SK-N-SH (cell line): ENCODE measurements around the gene MGA. TPM values are rescaled to one million over a fixed set of nuclear protein-coding genes. Genes with fewer than 3 reads are reported as not detected.

Source experiments
- CTCF ChIA-PET: fragments of 300-600, 350-600 bp; formaldehyde crosslinking; extraction: SDS; loops from one replicate; lab custom pipeline; 2021; lab: Yijun Ruan, JAX
- POLR2A ChIA-PET: fragments of 350-600 bp; sonication (Branson Sonifier 250); formaldehyde crosslinking; extraction: SDS; loops from one replicate; lab custom pipeline; 2020; ENCODE audit warnings: antibody characterized with exemption, inconsistent platforms; lab: Yijun Ruan, JAX
- DNase-seq: peaks from one replicate; pipeline ENCODE4 v3.0.0; 2012
- H2AFZ ChIP-seq: fragments of 200-600 bp; sonication (generic); 2 replicates; pipeline ENCODE4 v1.8.1; 2016; ENCODE audit warnings: antibody characterized with exemption, mild to moderate bottlenecking, low read depth
- H3F3A ChIP-seq: fragments of 200-600 bp; sonication (generic); replicated peaks from 2 replicates; pipeline ENCODE3; 2016; ENCODE audit warnings: antibody characterized with exemption, mild to moderate bottlenecking; ENCODE audit not compliant: insufficient read depth
- H3K27ac ChIP-seq, 2 experiments: fragments of 200-500 bp in 1 of 2; fragments of 200-600 bp in 1 of 2; sonication (Bioruptor generic) in 1 of 2; sonication (generic), shearing (Covaris generic) in 1 of 2; 2 replicates each; pipeline versions ENCODE4 v1.5.1 to v1.6.1; 2014 to 2016; ENCODE audit warnings: low read depth in 2 of 2, inconsistent platforms in 1 of 2, low read length in 1 of 2, mild to moderate bottlenecking in 1 of 2, mixed read lengths in 1 of 2
- H3K27me3 ChIP-seq: fragments of 200-600 bp; sonication (generic), shearing (Covaris generic); 2 replicates; pipeline ENCODE4 v1.6.1; 2016; ENCODE audit warnings: mixed run types; ENCODE audit not compliant: insufficient read depth
- H3K36me3 ChIP-seq, 2 experiments: fragments of 200-500 bp in 1 of 2; fragments of 200-600 bp in 1 of 2; sonication (Bioruptor generic) in 1 of 2; sonication (generic) in 1 of 2; replicated peaks in 1 of 2; 2 replicates each; pipeline versions ENCODE3 to v1.5.1; 2014 to 2016; ENCODE audit warnings: low read length in 1 of 2, mild to moderate bottlenecking in 1 of 2; ENCODE audit not compliant: insufficient read depth in 2 of 2, control insufficient read depth in 1 of 2
- H3K4me1 ChIP-seq, 2 experiments: fragments of 200-500 bp in 1 of 2; fragments of 200-600 bp in 1 of 2; sonication (Bioruptor generic) in 1 of 2; sonication (generic), shearing (Covaris generic) in 1 of 2; 2 replicates each; pipeline versions ENCODE4 v1.5.1 to v1.6.1; 2014 to 2016; ENCODE audit warnings: low read depth in 1 of 2, low read length in 1 of 2, mixed run types in 1 of 2; ENCODE audit not compliant: insufficient read depth in 2 of 2, control insufficient read depth in 1 of 2
- H3K4me2 ChIP-seq: fragments of 200-600 bp; sonication (generic), shearing (Covaris generic); 2 replicates; pipeline ENCODE4 v1.6.1; 2017; ENCODE audit warnings: mixed run types
- H3K4me3 ChIP-seq, 2 experiments: fragments of 200-500 bp in 1 of 2; fragments of 200-600 bp in 1 of 2; sonication (Bioruptor generic) in 1 of 2; sonication (generic), shearing (Covaris generic) in 1 of 2; 2 replicates each; pipeline versions ENCODE4 v1.5.1 to v1.8.1; 2014 to 2016; ENCODE audit warnings: low read depth in 2 of 2, inconsistent platforms in 1 of 2, low read length in 1 of 2, mild to moderate bottlenecking in 1 of 2, mixed read lengths in 1 of 2, moderate library complexity in 1 of 2
- H3K79me2 ChIP-seq: fragments of 200-600 bp; sonication (generic); 2 replicates; pipeline ENCODE4 v1.8.1; 2017; ENCODE audit warnings: mild to moderate bottlenecking; ENCODE audit not compliant: insufficient read depth
- H3K9ac ChIP-seq: fragments of 200-600 bp; sonication (generic); 2 replicates; pipeline ENCODE4 v1.6.1; 2017; ENCODE audit warnings: mixed run types
- H3K9me2 ChIP-seq: fragments of 200-600 bp; sonication (generic); 2 replicates; pipeline ENCODE4 v1.6.1; 2017; ENCODE audit warnings: mixed run types
- H3K9me3 ChIP-seq: fragments of 200-600 bp; sonication (generic); 2 replicates; pipeline ENCODE4 v1.6.1; 2017; ENCODE audit warnings: mixed run types, mild to moderate bottlenecking, moderate library complexity
- H4K20me1 ChIP-seq: fragments of 200-600 bp; sonication (generic); 2 replicates; pipeline ENCODE4 v1.6.1; 2017; ENCODE audit warnings: mild to moderate bottlenecking, mixed run types; ENCODE audit not compliant: insufficient read depth
- FOSL2 ChIP-seq: IDR thresholded peaks from 2 replicates; pipeline ENCODE4 v1.4.0; 2012; ENCODE audit warnings: low read depth, mild to moderate bottlenecking, moderate library complexity, borderline replicate concordance
- FOXJ3 ChIP-seq: sonication (generic); formaldehyde crosslinking; IDR thresholded peaks from 2 replicates; pipeline ENCODE4 v1.5.1; 2020; ENCODE audit warnings: mild to moderate bottlenecking, missing genetic modification reagents
- FOXM1 ChIP-seq: IDR thresholded peaks from 2 replicates; pipeline ENCODE4 v1.4.0; 2012; ENCODE audit warnings: low read depth, mild to moderate bottlenecking
- GABPA ChIP-seq: IDR thresholded peaks from 2 replicates; pipeline ENCODE4 v1.4.0; 2012; ENCODE audit warnings: low read depth, mild to moderate bottlenecking
- GATA2 ChIP-seq: sonication (generic); formaldehyde crosslinking; IDR thresholded peaks from 2 replicates; pipeline ENCODE4 v1.5.0; 2020; ENCODE audit warnings: mild to moderate bottlenecking, missing genetic modification reagents
- JUND ChIP-seq: IDR thresholded peaks from 2 replicates; pipeline ENCODE4 v1.4.0; 2012
- NFIC ChIP-seq: IDR thresholded peaks from 2 replicates; pipeline ENCODE4 v1.4.0; 2012; ENCODE audit warnings: borderline replicate concordance
- RAD21 ChIP-seq: IDR thresholded peaks from 2 replicates; pipeline ENCODE4 v1.6.1; 2012; ENCODE audit warnings: mild to moderate bottlenecking, low read length
- RCOR1 ChIP-seq: fragments of 150-350 bp; IDR thresholded peaks from 2 replicates; pipeline ENCODE4 v1.6.1; 2017; ENCODE audit warnings: antibody characterized with exemption, low read length
- RFX5 ChIP-seq: IDR thresholded peaks from 2 replicates; pipeline ENCODE4 v1.6.1; 2012; ENCODE audit warnings: mild to moderate bottlenecking, improper control_type of control experiment, low read length
- SMC3 ChIP-seq: IDR thresholded peaks from 2 replicates; pipeline ENCODE4 v1.6.1; 2012; ENCODE audit warnings: low read depth, low read length, improper control_type of control experiment
- TAF1 ChIP-seq: IDR thresholded peaks from 2 replicates; pipeline ENCODE4 v1.6.1; 2012; ENCODE audit warnings: low read depth, mild to moderate bottlenecking, low read length, moderate library complexity, borderline replicate concordance
- WGBS: methylation state at CpG from one replicate; pipeline ENCODE4 v1.1.6; 2017; ENCODE audit warnings: low lambda C conversion rate; 5-methylcytosine and 5-hydroxymethylcytosine counted together
- polyA plus RNA-seq, 3 experiments: library from polyadenylated mRNA; depleted of rRNA; stranded (reverse); fragments of >200 nt; gene quantifications; 2 replicates each; pipeline ENCODE4 v1.2.3, GENCODE V29; 2012
- TF ChIP-seq, protein P1 (sequence below): IDR thresholded peaks from 2 replicates; pipeline ENCODE4 v1.6.1; 2012; ENCODE audit warnings: mild to moderate bottlenecking, low read depth, low read length, moderate library complexity

The MGA gene
- polyA plus RNA-seq, 1 of the 3 experiments (the other 2 are of a cell fraction), result 2.3 TPM

DNA sequence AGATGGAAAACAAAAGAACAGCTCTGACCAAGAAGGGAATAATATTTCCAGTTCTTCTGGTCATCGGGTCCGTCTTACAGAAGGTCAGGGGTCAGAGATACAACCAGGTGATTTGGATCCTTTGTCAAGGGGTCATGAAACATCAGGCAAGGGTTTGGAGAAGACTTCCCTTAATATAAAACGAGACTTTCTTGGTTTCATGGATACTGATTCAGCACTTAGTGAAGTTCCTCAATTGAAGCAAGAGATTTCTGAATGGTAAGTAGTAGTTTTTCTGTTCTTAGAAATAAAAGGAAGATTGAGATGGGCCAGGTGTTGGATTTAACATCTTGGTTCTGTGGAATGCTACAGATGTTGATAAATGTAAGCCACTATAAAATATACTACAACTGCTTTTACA, 9.5 kb downstream of the MGA start:
- Histone ChIP-seq H2AFZ (no peak overlapping the region), H3K27ac (no peak overlapping the region), H3K4me1 (peaks cover 0 to 23% of the 10 kb centered on the region in 2 experiments; a peak in 3 of 4 replicates), H3K79me2 (peaks cover 100% of the 10 kb centered on the region), H4K20me1 (peaks cover 47% of the 10 kb centered on the region), H3K4me2 (no peak overlapping the region), H3K9me2 (no peaks in the 10 kb centered on the region), H3K36me3 (peaks cover 9 to 22% of the 10 kb centered on the region in 2 experiments), H3F3A (peaks cover 23% of the 10 kb centered on the region), H3K27me3 (no peaks in the 10 kb centered on the region), H3K9ac (no peak overlapping the region), H3K4me3 (no peak overlapping the region), H3K9me3 (no peaks in the 10 kb centered on the region)
- 96% methylated on average over 3 of the region's 3 CpGs for WGBS
- ChIA-PET POLR2A (no interaction called here), CTCF (no interaction called here)
- no peak for DNase-seq
- TF ChIP-seq GATA2, result no peak

DNA sequence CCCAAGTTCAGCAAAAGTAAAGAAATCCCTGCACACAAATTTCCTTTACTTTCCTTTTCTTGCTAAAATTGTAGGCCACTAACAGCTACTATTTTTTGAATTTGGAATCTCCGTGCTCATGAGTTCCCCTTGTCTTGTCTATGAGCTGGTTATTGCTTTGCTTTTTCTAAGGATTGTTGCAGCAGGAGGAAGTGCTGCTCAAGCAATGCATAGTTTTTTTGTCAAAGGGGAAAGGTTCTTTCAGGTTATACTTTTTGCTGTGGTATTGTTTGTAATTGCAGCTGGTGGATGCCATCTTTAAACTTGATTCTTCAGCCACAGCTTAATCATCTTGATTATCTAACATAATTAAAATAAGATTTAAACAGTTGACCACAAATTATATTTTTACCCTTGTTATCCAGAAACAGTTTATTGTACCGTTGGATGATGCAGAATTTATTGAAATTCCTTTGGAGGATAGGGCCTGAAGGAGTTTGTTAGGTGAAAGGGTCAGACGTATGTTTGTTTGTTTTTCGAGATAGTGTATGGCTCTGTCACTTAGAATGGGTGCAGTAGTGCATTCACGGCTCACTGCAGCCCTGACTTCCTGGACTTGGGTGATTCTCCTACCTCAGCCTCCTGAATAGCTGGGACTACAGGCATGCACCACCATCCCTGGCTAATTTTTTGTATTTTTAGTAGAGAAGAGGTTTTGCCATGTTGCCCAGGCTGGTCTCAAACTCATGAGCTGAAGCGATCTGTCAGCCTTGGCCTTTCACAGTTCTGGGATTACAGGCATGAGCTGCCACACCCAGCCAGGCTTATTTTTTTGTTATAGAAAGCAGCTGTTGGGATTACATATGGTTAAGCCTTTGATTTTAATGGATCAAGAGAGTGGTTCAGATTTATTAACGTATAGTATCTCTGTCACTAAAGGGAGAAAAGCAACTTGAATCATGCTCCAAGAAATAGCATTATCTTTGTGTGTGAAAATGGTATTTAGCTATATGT, 11.7 kb downstream of the MGA start:
- 83% methylated on average over 7 of the region's 7 CpGs for WGBS

More for the DNA sequence above, 11.7 kb downstream of the MGA start:
- no peak overlapping the region for H3K27ac ChIP-seq
- peaks cover 3% of the 10 kb centered on the region for H3F3A ChIP-seq
- peaks cover 9 to 26% of the 10 kb centered on the region in 2 experiments for H3K36me3 ChIP-seq
- no peak overlapping the region for H2AFZ ChIP-seq
- no peak overlapping the region for H3K9ac ChIP-seq
- no peak overlapping the region for H3K4me2 ChIP-seq
- H3K9me2 ChIP-seq, result no peaks in the 10 kb centered on the region
- peaks cover 40% of the 10 kb centered on the region for H4K20me1 ChIP-seq
- H3K4me1 ChIP-seq, result peaks cover 0 to 11% of the 10 kb centered on the region in 2 experiments; a peak in 2 of 4 replicates
- peaks cover 100% of the 10 kb centered on the region for H3K79me2 ChIP-seq
- POLR2A ChIA-PET, result interaction anchor here (1.7 kb wide), 1 partner anchor 12 kb away, joined by 5 read pairs; the partner anchor contains the start of gene MGA
- H3K27me3 ChIP-seq, result no peaks in the 10 kb centered on the region
- CTCF ChIA-PET, result interaction anchor here (1.1 kb wide), 1 partner anchor 12 kb away, joined by 3 read pairs; the partner anchor contains the start of gene MGA
- no peak for DNase-seq
- TF ChIP-seq JUND (no peak), GABPA (no peak), FOXJ3 (CRISPR knock-in tag) (no peak), RAD21 (no peak), FOSL2 (no peak), RCOR1 (no peak), SMC3 (no peak), TAF1 (no peak), FOXM1 (no peak), NFIC (no peak), RFX5 (no peak)
- TF ChIP-seq, protein P1, sequence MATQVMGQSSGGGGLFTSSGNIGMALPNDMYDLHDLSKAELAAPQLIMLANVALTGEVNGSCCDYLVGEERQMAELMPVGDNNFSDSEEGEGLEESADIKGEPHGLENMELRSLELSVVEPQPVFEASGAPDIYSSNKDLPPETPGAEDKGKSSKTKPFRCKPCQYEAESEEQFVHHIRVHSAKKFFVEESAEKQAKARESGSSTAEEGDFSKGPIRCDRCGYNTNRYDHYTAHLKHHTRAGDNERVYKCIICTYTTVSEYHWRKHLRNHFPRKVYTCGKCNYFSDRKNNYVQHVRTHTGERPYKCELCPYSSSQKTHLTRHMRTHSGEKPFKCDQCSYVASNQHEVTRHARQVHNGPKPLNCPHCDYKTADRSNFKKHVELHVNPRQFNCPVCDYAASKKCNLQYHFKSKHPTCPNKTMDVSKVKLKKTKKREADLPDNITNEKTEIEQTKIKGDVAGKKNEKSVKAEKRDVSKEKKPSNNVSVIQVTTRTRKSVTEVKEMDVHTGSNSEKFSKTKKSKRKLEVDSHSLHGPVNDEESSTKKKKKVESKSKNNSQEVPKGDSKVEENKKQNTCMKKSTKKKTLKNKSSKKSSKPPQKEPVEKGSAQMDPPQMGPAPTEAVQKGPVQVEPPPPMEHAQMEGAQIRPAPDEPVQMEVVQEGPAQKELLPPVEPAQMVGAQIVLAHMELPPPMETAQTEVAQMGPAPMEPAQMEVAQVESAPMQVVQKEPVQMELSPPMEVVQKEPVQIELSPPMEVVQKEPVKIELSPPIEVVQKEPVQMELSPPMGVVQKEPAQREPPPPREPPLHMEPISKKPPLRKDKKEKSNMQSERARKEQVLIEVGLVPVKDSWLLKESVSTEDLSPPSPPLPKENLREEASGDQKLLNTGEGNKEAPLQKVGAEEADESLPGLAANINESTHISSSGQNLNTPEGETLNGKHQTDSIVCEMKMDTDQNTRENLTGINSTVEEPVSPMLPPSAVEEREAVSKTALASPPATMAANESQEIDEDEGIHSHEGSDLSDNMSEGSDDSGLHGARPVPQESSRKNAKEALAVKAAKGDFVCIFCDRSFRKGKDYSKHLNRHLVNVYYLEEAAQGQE, result no peak
- no peaks in the 10 kb centered on the region for H3K9me3 ChIP-seq
- H3K4me3 ChIP-seq, result no peak overlapping the region
